GM12878 (cell line): ENCODE measurements around the gene LRRC30. TPM values are rescaled to one million over a fixed set of nuclear protein-coding genes. Genes with fewer than 3 reads are reported as not detected.

Experiments used
- ATAC-seq: fragments of 200-7000 bp; cut with Tn5 transposase; 3 replicates; pipeline ENCODE4 v1.9.1; 2020; ENCODE audit warnings: mild to moderate bottlenecking, moderate library complexity
- BruUV-seq: library from RNA; stranded (reverse); fragments of 400-500 nt; replicated peaks from 2 replicates; lab custom pipeline; 2021; lab: Mats Ljungman, UMichigan
- CTCF ChIA-PET: fragments of 300-600 bp; sonication (Branson Sonifier 250); formaldehyde crosslinking; extraction: SDS; loops from one replicate; lab custom pipeline; 2021; ENCODE audit warnings: inconsistent platforms; lab: Yijun Ruan, JAX
- POLR2A ChIA-PET: fragments of 350-600 bp; formaldehyde crosslinking; extraction: SDS; loops from one replicate; lab custom pipeline; 2021; ENCODE audit warnings: inconsistent platforms; lab: Charles Lee
- RAD21 ChIA-PET: fragments of 300-600 bp; sonication (Branson Sonifier 250); formaldehyde crosslinking; loops from one replicate; lab custom pipeline; 2023; ENCODE audit warnings: antibody characterized with exemption; ENCODE audit not compliant: unreplicated experiment; lab: Charles Lee
- SMC1A ChIA-PET: fragments of 300-600 bp; sonication (Branson Sonifier 250); formaldehyde crosslinking; loops from one replicate; lab custom pipeline; 2023; ENCODE audit not compliant: unreplicated experiment, uncharacterized antibody; lab: Charles Lee
- DNase-seq: peaks from one replicate; pipeline ENCODE4 v3.0.0-alpha.2; 2011; ENCODE audit warnings: low read depth, low spot score
- FAIRE-seq: peaks from 3 replicates; lab custom pipeline; 2011; peaks lifted over from hg19 to GRCh38; lab: Jason Lieb, UNC
- H2AFZ ChIP-seq: 2 replicates; pipeline ENCODE4 v1.6.0; 2011; ENCODE audit warnings: low read depth, low read length, control low read depth; ENCODE audit not compliant: control insufficient read depth
- H3K27ac ChIP-seq: 2 replicates; pipeline ENCODE4 v1.5.1; 2011; ENCODE audit warnings: control low read depth; ENCODE audit not compliant: control insufficient read depth, insufficient read depth
- H3K27me3 ChIP-seq, 2 experiments: replicated peaks in 1 of 2; 2 replicates each; pipeline versions ENCODE4 v1.6.0 to v1.6.1; 2011; ENCODE audit warnings: low read length in 1 of 2; ENCODE audit not compliant: control insufficient read depth in 2 of 2, insufficient read depth in 2 of 2
- H3K36me3 ChIP-seq, 2 experiments: 2 replicates each; pipeline ENCODE4 v1.5.1; 2011; ENCODE audit warnings: low read length in 1 of 2; ENCODE audit not compliant: control insufficient read depth in 2 of 2, insufficient read depth in 2 of 2
- H3K4me1 ChIP-seq: 2 replicates; pipeline ENCODE4 v1.6.1; 2011; ENCODE audit warnings: mild to moderate bottlenecking, low read length, moderate library complexity, mixed read lengths; ENCODE audit not compliant: control insufficient read depth, insufficient read depth
- H3K4me2 ChIP-seq: 2 replicates; pipeline ENCODE4 v1.6.0; 2011; ENCODE audit warnings: control low read depth; ENCODE audit not compliant: control insufficient read depth, insufficient read depth
- H3K4me3 ChIP-seq: fragments of 200-600 bp; sonication (generic); 2 replicates; pipeline ENCODE4 v1.5.1; 2016
- H3K79me2 ChIP-seq: 2 replicates; pipeline ENCODE4 v1.6.0; 2011; ENCODE audit warnings: low read length; ENCODE audit not compliant: control insufficient read depth, insufficient read depth
- H3K9ac ChIP-seq: 2 replicates; pipeline ENCODE4 v1.8.0; 2011; ENCODE audit warnings: low read length, control low read depth, mixed read lengths; ENCODE audit not compliant: control insufficient read depth, insufficient read depth
- H3K9me3 ChIP-seq: replicated peaks from 3 replicates; pipeline ENCODE4 v1.5.1; 2011; ENCODE audit warnings: mild to moderate bottlenecking, low read length; ENCODE audit not compliant: control insufficient read depth, insufficient read depth
- H4K20me1 ChIP-seq: 2 replicates; pipeline ENCODE4 v1.6.0; 2011; ENCODE audit not compliant: control insufficient read depth, insufficient read depth
- BCL11A ChIP-seq: IDR thresholded peaks from 2 replicates; pipeline ENCODE4 v1.6.1; 2011; ENCODE audit warnings: low read depth, low read length
- DPF2 ChIP-seq: fragments of 450-650 bp; IDR thresholded peaks from 2 replicates; pipeline ENCODE4 v1.6.1; 2017; ENCODE audit warnings: mild to moderate bottlenecking
- EED ChIP-seq: sonication (generic); IDR thresholded peaks from 2 replicates; pipeline ENCODE4 v1.6.1; 2016; ENCODE audit warnings: antibody characterized with exemption, low read depth
- KAT2A ChIP-seq: conservative IDR thresholded peaks from 2 replicates; pipeline ENCODE4 v1.6.1; 2011; ENCODE audit warnings: low read depth, low read length; ENCODE audit not compliant: control insufficient read depth
- LARP7 ChIP-seq: fragments of 450-650 bp; IDR thresholded peaks from 2 replicates; pipeline ENCODE4 v1.6.1; 2017; ENCODE audit warnings: mild to moderate bottlenecking
- MTA2 ChIP-seq: fragments of 450-650 bp; IDR thresholded peaks from 2 replicates; pipeline ENCODE4 v1.6.1; 2016; ENCODE audit warnings: low read depth, mild to moderate bottlenecking, moderate library complexity
- MYB ChIP-seq: fragments of 150-350 bp; IDR thresholded peaks from 2 replicates; pipeline ENCODE4 v1.6.1; 2014; ENCODE audit warnings: mild to moderate bottlenecking, low read depth, low read length, borderline replicate concordance
- MYC ChIP-seq: IDR thresholded peaks from 2 replicates; pipeline ENCODE4 v1.6.1; 2011; ENCODE audit warnings: mild to moderate bottlenecking, low read length, moderate library complexity, inconsistent platforms; ENCODE audit not compliant: insufficient read depth, insufficient replicate concordance, insufficient read length, severe bottlenecking
- NRF1 ChIP-seq: conservative IDR thresholded peaks from 2 replicates; pipeline ENCODE4 v1.6.1; 2011; ENCODE audit warnings: mild to moderate bottlenecking, low read depth, low read length, improper control_type of control experiment
- PRDM15 ChIP-seq: fragments of 450-650 bp; formaldehyde crosslinking; IDR thresholded peaks from 2 replicates; pipeline ENCODE4 v1.4.0; 2020; ENCODE audit warnings: mild to moderate bottlenecking, moderate library complexity
- RAD51 ChIP-seq: fragments of 450-650 bp; IDR thresholded peaks from 2 replicates; pipeline ENCODE4 v1.6.1; 2016; ENCODE audit warnings: moderate library complexity, mild to moderate bottlenecking, inconsistent platforms
- YBX1 ChIP-seq: fragments of 450-650 bp; IDR thresholded peaks from 2 replicates; pipeline ENCODE4 v1.6.1; 2016; ENCODE audit warnings: antibody characterized with exemption
- ZNF592 ChIP-seq: fragments of 450-650 bp; IDR thresholded peaks from 2 replicates; pipeline ENCODE4 v1.6.1; 2017; ENCODE audit warnings: mild to moderate bottlenecking, moderate library complexity
- ZZZ3 ChIP-seq: IDR thresholded peaks from 2 replicates; pipeline ENCODE4 v1.6.1; 2011; ENCODE audit warnings: low read depth; ENCODE audit not compliant: control insufficient read depth, insufficient read length
- WGBS: methylation state at CpG from one replicate; pipeline ENCODE4 v1.1.6; 2016; ENCODE audit warnings: low lambda C conversion rate; ENCODE audit not compliant: insufficient replicate concordance, insufficient coverage; ENCODE audit errors: missing lambda C conversion rate; 5-methylcytosine and 5-hydroxymethylcytosine counted together
- in situ Hi-C: fragments of 300-500 bp; cut with MboI; formaldehyde crosslinking; loops from 9 replicates; pipeline ENCODE4 v1.14.3; 2018; ENCODE audit warnings: mixed read lengths
- intact Hi-C: fragments of 100-400 bp; cut with micrococcal nuclease; formaldehyde crosslinking; loops from one replicate; pipeline ENCODE4 v1.14.2; 2022; ENCODE audit not compliant: unreplicated experiment
- polyA plus RNA-seq, 11 experiments: library from polyadenylated mRNA; depleted of rRNA in 4 of 11; unstranded in 6 of 11; stranded (reverse) in 5 of 11; fragments of >200 nt; fragmentation: Nextera tagmentation in 4 of 11; fragmentation: Illumina TruSeq in 1 of 11; extraction: Ambion mirVana in 4 of 11; extraction: Trizol in 1 of 11; gene quantifications; 1 replicate in 1 of 11; 2 replicates in 10 of 11; pipeline versions ENCODE4 v1.2.1 to v1.2.3, GENCODE V29; 2011 to 2016; ENCODE audit warnings: inconsistent platforms in 2 of 11, missing spikeins in 2 of 11, low read depth in 1 of 11
- total RNA-seq, 4 experiments: library from RNA; depleted of rRNA in 3 of 4; stranded (reverse); fragments of >200 nt in 3 of 4; fragmentation: Illumina TruSeq in 1 of 4; extraction: Trizol in 1 of 4; gene quantifications; 2 replicates each; pipeline versions ENCODE4 v1.2.1 to v1.2.3, GENCODE V29; 2013 to 2021

The LRRC30 gene
- total and polyA plus RNA-seq, 10 of the 15 experiments (the other 5 are each of a cell fraction or from before 2014, with no cell fraction given), result not detected

- no peak for TF ChIP-seq MYC
- TF ChIP-seq PRDM15, result no peak
- no peak for TF ChIP-seq ZZZ3
- no peak for TF ChIP-seq YBX1
- TF ChIP-seq DPF2, result no peak
- no peak for TF ChIP-seq MTA2
- TF ChIP-seq LARP7, result no peak
- no peak for TF ChIP-seq MYB
- no peak for TF ChIP-seq BCL11A
- no peak for TF ChIP-seq ZNF592
- no peak for TF ChIP-seq NRF1
- no peak for TF ChIP-seq KAT2A
- TF ChIP-seq EED, result no peak
- no peak for TF ChIP-seq RAD51
- H3K9ac ChIP-seq, result no peak overlapping the region
- H3K4me1 ChIP-seq, result no peaks in the 10 kb centered on the region
- SMC1A ChIA-PET, result no interaction called here
- RAD21 ChIA-PET, result no interaction called here
- no peak overlapping the region for H3K4me3 ChIP-seq
- DNase-seq, result no peak
- no peaks in the 10 kb centered on the region for H3K36me3 ChIP-seq
- WGBS, result 26% methylated on average over 2 of the region's 2 CpGs
- no peak overlapping the region for H3K4me2 ChIP-seq
- H3K27me3 ChIP-seq, result no peaks in the 10 kb centered on the region
- no peaks in the 10 kb centered on the region for H4K20me1 ChIP-seq
- H3K9me3 ChIP-seq, result no peaks in the 10 kb centered on the region
- in situ Hi-C loops, result no loop called here
- H2AFZ ChIP-seq, result no peak overlapping the region
- ATAC-seq, result no peak
- intact Hi-C loops, result no loop called here
- BruUV-seq, result no TSS peak
- CTCF ChIA-PET, result no interaction called here
- POLR2A ChIA-PET, result no interaction called here
- H3K79me2 ChIP-seq, result no peaks in the 10 kb centered on the region
- FAIRE-seq, result no peak
- no peak overlapping the region for H3K27ac ChIP-seq
Observed at GRCh38 chr18:7236072-7236471, 5.2 kb downstream of the LRRC30 start.
